HCT116 (cell line): ENCODE measurements around the gene CDH23.

ENCODE experiments used
- CEBPB ChIP-seq: IDR thresholded peaks from 2 replicates; pipeline ENCODE4 v1.6.1; 2012; ENCODE audit warnings: low read depth
- CTCF ChIP-seq, 3 experiments: fragments of 200-600 bp in 1 of 3; sonication (generic) in 1 of 3; IDR thresholded peaks in 2 of 3; conservative IDR thresholded peaks in 1 of 3; 2 replicates each; pipeline ENCODE4 v1.5.1; 2012 to 2017; ENCODE audit warnings: low read depth in 2 of 3, low read length in 2 of 3, antibody characterized with exemption in 1 of 3, borderline replicate concordance in 1 of 3, control low read depth in 1 of 3, mild to moderate bottlenecking in 1 of 3, mixed read lengths in 1 of 3, mixed run types in 1 of 3, moderate library complexity in 1 of 3; ENCODE audit not compliant: insufficient read depth in 1 of 3
- EZH2 ChIP-seq: fragments of 200-600 bp; sonication (generic); IDR thresholded peaks from 2 replicates; pipeline ENCODE4 v1.6.1; 2017; ENCODE audit warnings: antibody characterized with exemption, mixed run types
- EZH2phosphoT487 ChIP-seq: fragments of 200-600 bp; IDR thresholded peaks from 2 replicates; pipeline ENCODE4 v1.6.1; 2018; ENCODE audit warnings: antibody characterized with exemption, borderline replicate concordance
- MAX ChIP-seq: IDR thresholded peaks from 2 replicates; pipeline ENCODE4 v1.6.1; 2012
- POLR2A ChIP-seq: IDR thresholded peaks from 2 replicates; pipeline ENCODE4 v1.7.0; 2011; ENCODE audit warnings: borderline replicate concordance; ENCODE audit not compliant: insufficient read depth, insufficient read length; ENCODE audit errors: extremely low read depth
- POLR2AphosphoS5 ChIP-seq: IDR thresholded peaks from 2 replicates; pipeline ENCODE4 v1.6.1; 2011; ENCODE audit warnings: mild to moderate bottlenecking, low read depth, low read length, moderate library complexity
- RAD21 ChIP-seq: IDR thresholded peaks from 2 replicates; pipeline ENCODE4 v1.6.1; 2012; ENCODE audit warnings: low read depth, mild to moderate bottlenecking
- REST ChIP-seq: IDR thresholded peaks from 2 replicates; pipeline ENCODE4 v1.6.1; 2012; ENCODE audit warnings: low read depth
- SIN3A ChIP-seq: IDR thresholded peaks from 2 replicates; pipeline ENCODE4 v1.6.1; 2012; ENCODE audit warnings: low read depth
- ZBTB33 ChIP-seq: IDR thresholded peaks from 2 replicates; pipeline ENCODE4 v1.6.1; 2011; ENCODE audit warnings: mild to moderate bottlenecking, low read length, moderate library complexity; ENCODE audit not compliant: insufficient replicate concordance; ENCODE audit errors: extremely low read depth

GRCh38 chr10:71716426-71716825 is 319.7 kb downstream of the CDH23 start:
- TF ChIP-seq ZBTB33 (no peak), REST (no peak), CTCF (IDR thresholded peaks at IDR 0.05 in 2 of 3, conservative IDR thresholded peaks at IDR 0.05 in 1 of 3; ENCODE audit: borderline replicate concordance in 1 of 3, insufficient read depth in 1 of 3, low read depth in 2 of 3, low read length in 2 of 3) (no peak), MAX (no peak), POLR2A (no peak), EZH2phosphoT487 (no peak), RAD21 (no peak), CEBPB (no peak), EZH2 (no peak), POLR2AphosphoS5 (no peak), SIN3A (no peak)
